Central memory CD4-positive, alpha-beta T cell (primary cell): ENCODE measurements around the gene FAM20A.

Experiments used
- DNase-seq: peaks from one replicate; pipeline ENCODE4 v3.0.0; 2022
- total RNA-seq, 3 experiments: gene quantifications; one replicate each; lab custom pipeline; 2026; lab: John Stamatoyannopoulos, UW

FAM20A gene
- total RNA-seq, result 0 to 0.19 (median 0) reads per million in 3 experiments

DNA sequence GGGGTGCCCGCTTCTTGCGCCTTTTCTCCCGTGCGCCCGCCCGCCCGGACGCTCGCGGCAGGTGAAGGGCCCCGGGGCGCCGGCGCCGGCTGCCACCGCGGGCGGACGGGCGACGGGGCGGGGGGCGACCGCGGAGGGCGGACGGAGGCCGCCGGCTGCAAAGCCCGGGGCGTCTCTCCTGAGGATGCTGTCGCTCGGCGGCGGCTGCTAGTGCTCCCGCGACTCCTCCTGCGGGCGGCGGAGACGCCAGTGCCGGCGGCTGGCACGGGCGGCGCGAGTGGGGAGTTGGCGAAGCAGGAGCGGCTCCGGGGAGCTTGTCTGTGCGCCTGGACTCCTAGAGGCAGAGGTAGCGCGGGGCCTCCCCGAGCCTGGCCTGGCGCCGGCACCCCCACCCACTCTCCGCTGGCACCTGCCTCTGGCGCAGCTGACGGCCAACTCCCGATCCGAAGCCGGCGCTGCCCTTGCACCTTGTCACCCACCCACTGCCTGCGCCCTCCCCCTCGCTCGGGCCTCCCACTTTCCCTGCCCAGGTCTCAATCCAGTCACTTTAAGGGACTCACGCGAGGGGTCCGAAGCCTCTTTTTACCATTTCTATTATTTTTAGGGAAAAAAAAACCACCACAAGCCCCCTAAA is at the start of gene FAM20A:
TSS of gene FAM20A (minus strand) at position 437 of the 634 bp plus-strand sequence. CDS start 701 bp downstream, outside the sequence.
- DNase-seq, result no peak

DNA sequence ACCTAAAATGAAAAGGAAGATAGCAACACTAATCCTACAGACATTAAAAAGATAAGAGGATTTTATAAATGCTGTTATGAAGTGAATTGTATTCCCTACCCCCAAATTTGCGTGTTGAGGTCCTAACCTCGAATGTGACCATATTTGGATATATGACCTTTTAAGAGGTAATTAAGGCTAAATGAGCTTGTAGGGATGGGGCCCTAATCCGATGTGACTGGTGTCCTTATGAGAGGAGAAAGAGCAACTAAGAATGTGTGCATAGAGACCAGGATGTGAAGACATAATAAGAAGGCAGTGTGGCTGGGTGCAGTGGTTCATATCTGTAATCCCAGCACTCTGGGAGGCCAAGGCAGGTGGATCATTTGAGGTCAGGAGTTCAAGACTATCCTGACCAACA is 48.2 kb upstream of the FAM20A start:
- DNase-seq, result no peak

DNA sequence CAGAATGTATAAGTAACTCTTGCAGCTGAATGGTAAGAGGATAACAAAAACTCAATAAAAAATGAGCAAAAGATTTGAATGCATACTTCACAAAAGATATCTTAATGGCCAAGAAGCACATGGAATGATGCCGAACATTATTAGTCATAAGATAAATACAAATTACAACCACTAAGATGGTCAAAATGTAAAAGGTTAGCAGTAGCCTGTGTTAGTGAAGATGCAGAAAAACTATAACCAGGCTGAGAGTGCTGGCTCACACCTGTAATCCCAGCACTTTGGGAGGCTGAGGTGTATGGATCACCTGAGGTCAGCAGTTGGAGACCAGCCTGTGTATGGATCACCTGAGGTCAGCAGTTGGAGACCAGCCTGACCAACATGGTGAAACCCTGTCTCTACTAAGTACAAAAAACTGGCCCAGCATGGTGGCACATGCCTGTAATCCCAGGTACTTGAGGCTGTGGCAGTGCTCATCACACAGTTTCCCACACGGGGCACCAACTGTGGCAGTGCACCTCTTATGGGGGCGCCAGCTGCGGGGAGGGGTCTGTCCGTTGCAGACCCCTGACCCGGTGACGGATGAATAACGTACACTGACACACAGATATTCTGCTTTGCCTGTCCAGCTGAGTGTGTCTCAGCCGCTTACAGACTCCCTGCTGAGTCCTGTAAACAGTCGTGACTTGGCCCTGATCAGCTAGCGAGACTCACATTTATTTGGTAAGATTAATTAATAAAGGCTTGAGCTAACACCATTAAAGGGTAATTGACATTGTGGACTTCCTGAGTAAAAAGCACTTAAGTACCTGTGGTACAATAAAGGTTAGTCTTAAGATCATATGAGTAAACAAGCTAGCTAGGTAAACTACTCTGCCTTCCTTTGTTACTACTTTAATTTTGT is 45.7 kb upstream of the FAM20A start:
- DNase-seq, result no peak

DNA sequence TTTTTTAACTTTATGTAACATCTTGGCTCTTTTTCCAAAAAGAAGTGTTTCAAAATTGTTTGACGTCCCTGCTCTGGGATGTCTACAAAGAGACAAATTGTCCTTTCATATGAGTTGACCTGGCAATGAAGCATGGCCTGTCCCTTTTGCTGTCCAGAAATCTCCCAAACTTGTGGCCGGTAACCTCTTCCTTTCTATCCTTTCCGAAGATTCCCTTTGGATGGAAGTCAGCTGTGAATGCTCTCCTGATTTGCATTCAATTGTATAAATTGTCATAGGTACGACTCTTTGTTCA is 40.9 kb upstream of the FAM20A start:
- no peak for DNase-seq

DNA sequence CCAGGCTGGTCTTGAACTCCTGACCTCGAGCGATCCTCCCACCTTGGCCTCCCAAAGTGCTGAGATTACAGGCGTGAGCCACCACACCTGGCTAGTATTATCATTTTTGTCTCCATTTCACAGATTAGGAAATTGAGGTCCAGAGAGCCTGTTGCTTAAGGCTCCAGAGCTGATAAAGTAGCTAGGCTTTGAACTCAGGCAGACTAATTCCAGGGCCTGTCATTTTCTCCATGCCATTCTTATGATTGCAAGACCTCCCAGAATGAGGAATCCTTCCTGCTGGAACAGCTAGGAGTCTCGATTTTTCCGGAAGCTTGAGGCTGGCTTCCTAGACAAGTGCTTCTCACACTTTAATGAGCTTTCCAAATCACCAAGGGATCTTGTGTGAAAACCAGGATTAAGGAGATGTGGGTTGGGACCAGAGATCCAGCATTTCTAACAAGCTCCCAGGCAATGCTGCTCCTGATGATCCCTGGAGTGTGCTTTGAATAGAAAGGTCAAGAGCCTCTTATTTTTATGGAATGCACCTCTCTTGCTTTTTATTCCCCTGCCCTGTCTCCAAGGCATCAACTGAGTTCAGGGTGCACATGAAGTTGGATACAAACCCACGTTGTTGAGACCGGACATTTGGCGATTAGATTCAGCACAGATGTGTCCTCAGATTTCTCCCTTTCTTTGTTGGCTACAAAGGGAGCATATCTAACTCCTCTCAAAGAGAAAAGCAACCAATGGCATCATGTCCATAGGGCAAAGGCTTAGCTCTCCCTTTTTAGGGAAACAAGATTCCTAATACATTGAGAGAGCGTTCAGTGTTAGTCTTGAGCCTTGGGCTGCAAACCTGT is 40.3 kb upstream of the FAM20A start:
- no peak for DNase-seq

DNA sequence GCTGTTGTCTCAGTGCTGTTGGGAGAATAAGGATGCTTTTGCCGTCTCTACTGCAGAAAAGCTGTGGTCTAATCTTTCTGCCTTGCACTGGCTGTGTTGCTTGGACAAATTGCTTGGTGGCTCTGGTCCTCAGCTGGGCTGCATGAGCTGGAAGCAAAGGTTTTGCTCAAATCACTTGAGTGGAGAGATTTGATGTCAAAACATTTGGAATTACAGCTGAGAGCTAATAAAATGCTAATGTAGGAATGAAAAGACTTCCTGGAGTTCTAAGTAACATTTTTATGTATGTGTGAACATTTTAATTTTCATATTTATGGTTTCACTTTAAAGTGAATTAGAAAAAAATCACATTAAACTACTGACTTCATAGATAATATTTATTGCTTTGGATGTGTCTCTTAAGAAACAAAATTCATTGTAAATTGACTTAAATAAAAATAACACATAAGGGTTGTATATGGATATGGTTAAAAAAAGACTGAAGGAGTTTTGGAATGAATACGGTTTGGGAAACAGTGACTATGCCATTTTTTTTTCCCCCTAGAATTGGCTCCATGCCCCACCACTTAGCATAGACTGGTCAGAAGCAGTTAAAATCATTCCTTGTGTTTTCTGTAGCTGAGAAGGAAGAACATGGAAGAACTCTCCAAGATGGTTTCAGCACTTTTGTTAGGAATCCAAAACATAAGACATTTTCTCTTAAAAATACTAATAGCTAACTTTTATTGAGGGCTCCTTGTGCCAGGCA is 39.2 kb upstream of the FAM20A start:
- DNase-seq, result no peak

DNA sequence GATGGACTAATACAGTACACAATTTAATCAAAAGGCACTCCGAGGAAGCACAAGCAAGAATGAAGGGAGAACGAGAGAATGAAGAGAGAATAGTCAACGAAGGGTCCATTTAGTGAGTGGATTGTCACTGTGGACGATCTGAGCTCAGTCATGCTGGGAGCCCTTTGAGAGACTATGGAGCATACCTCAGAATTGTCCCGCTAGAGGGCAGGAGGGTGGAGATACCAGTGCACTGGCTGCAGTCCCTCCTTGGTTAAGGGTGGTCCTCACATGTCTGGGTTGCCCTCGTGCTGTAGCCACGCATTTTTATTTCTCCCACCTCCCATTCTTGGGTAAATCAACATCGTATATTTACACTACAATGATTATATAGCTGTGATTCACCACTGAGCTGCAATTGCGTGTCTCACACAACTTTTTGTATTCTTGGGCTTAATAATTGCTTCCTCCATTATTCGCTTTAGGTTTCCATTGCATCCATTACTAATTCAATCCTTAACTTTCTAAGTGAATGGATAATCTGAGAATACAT is 33.2 kb upstream of the FAM20A start:
- DNase-seq, result no peak

DNA sequence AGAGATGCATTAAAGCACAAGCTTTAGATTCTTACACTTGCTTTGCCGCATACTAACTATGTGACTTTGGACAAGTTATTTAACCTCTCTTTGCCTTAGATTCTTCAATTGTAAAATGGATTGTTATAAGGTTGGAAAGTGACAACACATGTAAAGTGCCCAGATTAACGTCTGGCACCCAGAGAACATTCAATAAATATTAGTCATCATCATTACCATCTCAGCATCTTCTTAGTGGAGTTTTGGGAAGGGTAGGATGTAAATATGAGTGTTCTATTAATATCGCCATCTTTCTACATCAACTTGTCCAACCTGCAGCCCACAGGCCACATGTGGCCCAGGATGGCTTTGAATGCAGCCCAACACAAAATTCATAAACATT is 27.4 kb upstream of the FAM20A start:
- no peak for DNase-seq

DNA sequence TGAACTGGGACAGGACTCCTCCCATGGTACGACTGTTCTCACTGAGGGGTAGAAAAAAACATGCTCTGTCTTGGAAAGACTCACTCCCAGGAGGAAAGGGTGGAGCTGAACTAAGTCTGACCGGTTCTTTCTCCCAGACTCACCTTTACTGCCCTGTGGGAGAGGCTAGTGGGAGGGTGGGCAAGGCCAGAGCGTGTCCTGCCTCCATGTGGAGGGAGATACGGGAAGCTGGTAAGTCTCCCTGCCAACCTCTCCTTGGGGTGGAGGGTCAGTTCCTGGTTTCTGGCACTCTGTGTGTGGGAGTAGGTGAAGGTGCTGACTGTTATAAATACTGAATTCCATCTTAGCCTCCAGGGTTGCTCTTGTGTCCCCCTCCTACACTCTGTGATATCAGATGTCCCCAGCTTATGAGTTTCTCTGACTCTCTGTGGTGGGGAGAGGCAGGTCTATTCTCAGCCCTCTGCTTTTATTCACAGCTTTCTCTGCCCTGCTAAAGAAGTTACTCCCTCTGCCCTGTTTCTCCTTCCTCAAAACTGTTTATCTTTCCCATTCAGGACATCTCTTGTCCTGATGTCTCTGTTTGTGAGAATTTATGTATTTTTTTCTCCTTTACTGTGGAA is 26.9 kb upstream of the FAM20A start:
- DNase-seq, result no peak

DNA sequence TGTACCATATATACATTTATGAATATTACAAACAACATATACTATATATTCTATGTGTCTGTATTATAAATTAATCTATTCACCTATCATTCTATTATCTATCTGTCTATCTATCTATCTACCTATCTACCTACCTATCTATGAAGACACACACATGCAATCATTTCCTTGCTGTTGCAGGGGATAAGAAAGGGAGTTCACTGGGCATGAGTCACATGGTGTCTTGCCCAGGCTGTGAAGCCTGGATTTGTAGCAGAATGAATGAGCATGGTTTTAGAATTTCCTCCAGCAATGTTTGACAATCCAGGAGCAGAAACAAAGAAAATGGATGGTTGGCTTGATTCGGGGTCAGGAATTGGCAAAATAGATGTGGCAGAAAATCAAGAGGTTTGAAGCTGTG is 23.2 kb upstream of the FAM20A start:
- no peak for DNase-seq

DNA sequence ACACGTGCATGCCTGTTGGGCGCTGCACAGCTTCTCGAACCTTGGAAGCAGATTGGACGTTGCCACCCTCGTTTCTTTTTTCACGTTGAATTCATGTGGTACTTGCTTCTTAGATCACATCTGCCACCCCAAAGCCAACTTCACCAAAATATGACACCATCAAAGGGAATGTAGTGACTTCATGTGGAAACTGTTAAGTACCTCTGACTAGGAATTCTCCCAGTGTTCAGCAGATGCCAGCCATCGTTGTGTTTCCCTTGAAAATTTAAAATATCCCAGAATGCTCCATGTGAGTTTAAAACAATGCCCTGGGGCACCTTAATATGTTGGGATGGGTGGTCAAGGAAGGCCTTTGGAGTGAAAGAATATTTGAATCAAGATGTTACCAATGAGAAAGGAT is 22.6 kb upstream of the FAM20A start:
- no peak for DNase-seq

DNA sequence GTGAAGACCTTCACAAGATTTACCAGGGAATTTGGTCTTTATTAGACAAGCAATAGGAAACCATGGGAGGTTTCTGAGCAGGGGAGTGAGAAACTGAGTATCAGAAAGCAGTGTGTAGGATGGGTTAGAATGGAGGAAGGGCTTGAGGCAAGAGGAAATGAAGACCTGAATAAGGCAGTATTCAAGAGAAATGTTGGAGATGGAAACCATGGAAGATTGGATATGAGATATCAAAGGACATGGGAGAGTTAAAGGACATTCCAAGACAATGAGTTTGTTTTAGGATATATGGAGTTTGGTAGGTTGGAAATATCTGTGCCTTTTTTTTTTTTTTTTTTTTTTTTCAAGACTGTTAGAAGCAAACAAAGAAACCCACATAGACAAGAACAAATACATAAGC is 21.3 kb upstream of the FAM20A start:
- DNase-seq, result no peak

DNA sequence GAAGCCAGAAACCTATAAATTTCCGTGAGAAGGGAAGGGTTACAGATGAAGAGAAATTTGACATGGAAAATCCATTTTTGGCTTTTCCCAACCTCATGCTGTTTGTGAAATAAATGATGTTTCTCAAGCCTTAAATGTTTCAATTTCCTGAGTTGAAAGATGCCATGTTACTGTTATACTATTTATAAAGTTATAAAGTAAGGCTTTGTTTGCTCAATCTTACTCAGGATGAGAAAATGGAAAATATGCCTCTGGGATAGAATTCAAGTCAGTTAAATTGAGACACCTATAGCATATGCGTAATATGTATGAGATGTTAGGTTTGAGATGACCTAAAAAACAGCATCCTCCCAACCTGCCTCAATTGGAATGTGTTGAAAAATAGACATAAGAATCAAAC is 19.9 kb upstream of the FAM20A start:
- DNase-seq, result no peak

DNA sequence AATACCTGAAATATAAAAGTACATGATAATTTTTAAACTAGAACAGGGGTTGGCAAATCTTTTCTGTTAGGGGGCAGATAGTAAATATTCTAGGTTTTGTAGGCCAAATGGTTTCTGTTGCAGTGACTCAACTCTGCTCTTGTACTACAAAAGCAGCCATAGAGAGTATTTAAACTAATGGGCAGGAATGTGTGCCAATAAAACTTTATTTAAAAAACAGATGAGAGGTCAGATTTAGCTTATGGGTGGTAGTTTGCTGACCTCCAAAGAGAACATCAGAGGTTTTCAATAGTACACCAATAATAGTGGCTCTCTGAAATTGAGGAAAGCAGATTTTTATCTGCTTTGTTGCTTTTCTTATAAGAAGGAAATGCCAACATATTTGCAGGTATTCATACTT is 15.2 kb upstream of the FAM20A start:
- DNase-seq, result no peak

DNA sequence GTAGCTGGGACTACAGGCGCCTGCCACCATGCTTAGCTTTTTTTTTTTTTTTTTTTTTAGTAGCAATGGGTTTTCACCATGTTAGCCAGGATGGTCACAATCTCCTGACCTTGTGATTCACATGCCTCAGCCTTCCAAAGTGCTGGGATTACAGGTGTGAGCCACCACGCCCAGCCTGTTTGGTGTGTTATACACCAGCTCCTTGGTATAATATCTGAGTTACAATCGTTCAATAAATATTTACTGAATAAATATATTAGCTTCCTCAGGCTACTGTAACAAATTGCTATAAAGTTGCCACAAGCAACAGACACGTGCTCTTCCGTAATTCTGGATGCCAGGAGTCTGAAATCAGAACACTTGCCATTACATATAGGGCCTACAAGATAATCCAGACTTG is 13.6 kb upstream of the FAM20A start:
- no peak for DNase-seq

DNA sequence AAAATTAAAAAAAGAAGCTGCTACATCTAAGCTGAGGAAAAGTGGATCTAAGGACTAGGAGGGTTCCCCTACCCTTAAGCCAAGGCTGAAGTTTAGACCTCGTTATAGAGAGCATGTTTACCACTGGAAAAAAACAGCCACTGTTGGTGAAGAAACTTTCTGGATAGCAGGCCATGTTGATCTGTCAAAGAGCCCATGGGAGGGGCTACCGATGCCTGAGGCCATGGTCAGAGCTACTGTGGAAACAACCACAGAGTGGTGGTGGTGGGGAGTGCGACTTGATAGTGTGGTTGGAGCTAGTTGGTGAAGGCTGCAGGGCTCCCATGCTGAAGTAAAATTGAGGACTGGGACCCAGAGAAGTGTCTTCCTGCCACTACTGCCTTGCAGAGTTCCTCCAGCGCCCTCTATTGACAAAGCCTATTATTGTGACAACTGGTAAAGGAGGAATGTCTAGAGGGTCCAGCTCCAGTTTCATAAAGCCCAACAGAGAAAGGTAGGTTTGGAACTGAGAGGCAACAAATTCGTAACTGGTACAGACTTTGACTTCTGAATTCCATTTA is 12.7 kb upstream of the FAM20A start:
- no peak for DNase-seq

DNA sequence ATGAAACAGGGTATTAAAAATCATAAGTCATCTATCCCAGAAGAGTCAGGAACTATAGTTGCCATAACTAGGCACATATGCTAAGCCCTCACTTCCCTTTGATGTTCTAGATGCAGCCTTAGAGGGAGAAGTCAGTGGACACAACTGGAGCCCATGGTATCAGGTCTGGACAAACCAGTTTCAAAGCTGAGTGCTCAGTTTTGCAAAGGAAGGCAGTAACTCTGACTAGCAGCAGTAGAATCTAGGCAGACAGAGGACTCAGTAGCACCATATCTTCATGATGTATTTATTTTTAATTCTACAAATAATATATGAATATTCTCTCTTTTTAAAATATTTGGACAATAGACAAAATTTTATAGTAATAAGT is 11.7 kb upstream of the FAM20A start:
- DNase-seq, result no peak

DNA sequence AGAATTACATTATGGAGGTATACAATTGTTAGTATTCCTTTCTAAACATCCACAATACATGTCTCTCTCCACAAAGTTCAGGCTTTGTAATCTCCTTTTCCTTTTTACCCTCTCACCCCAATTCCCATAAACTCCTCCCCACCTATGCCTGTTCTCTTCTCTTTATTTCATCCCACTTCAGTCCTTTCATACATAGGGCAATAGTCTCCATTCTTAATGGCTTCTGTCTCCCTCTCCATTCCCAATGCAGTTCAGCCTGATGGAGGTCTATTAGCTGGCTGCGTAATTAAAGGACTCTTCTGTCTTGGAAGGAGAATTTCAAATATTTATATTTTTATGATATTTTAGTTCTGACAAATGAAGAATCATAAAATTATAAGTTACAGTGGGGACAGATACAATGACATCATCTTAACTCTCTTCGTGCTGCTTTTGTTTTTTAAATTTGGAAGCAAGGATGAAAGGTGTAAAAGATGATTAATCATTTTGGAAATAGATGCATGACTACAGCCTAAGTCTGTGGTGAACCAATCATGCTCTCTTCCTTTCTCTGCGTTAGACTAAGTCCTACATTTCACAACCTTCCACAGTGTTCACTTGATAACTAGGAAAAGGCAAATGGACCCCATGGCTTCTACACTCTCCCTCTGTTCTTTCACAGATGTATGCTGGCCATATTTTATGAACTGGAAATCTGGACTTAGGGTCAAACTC is 11.2 kb upstream of the FAM20A start:
- DNase-seq, result no peak

DNA sequence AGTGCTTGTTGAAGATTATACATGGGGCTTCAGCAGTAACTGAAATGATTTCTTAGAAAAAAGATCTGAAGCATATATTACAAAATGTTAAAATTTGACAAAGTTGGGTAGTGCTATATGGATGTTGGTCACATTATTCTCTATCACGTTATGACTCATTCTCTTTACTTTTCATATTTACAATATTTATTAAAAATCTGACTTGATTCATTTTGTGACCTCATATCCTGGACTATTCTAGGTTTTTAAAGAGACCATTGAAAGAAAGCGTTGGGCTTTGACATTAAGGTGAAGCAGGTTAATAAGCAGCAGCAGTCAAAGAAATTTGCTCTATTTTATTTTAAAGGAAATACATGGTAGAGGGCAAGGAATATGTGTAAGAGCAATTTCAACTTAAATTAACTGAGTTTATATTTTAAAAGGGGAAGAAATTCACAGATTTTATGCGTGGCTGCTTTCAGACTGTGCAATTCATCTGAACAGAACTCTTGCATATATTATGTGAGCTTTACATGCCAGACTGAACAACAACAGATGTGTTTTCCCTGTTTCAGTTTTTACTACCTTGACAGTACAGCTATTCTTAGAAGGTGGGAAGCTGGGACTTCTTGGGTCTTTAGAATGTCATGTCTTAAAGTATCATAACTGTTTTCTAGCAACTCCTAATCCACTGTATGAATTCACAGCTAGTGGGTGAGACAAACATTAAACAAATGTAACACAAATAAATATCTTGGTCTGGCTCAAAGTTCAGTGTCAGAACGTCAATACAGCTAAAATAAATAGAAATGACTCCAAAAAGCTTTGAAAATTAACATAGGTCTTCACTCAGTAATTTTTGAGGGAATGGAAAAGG is 10.4 kb upstream of the FAM20A start:
- DNase-seq, result no peak

DNA sequence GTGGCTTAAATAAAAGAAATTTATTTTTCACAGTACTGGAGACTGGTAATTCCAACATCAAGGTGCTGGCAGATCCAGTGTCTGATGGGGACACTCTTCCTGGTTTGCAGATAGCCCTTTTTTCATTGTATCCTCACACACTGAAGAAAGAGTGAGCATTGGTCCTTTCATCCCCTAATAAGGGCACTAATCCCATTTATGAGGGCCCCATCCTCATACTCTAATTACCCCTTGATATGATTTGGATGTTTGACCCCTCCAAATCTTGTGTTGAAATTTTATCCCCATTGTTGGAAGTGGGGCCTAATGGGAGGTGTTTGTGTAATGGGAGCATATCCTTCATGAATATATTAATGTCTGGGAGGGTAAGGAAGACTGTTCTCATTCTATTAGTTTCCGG is 9.4 kb upstream of the FAM20A start:
- DNase-seq, result no peak
